DND-41 (cell line): ENCODE data around the gene ADCK1.

Experiments
- ATAC-seq: fragments of 200-7000 bp; cut with Tn5 transposase; 3 replicates; pipeline ENCODE4 v1.9.1; 2021; ENCODE audit warnings: low read depth; ENCODE audit not compliant: insufficient read depth
- DNase-seq: peaks from one replicate; pipeline ENCODE4 v3.0.0-alpha.2; 2020
- H2AFZ ChIP-seq: 2 replicates; pipeline ENCODE4 v1.6.0; 2012; ENCODE audit warnings: low read depth, low read length
- H3K27ac ChIP-seq: 2 replicates; pipeline ENCODE4 v1.5.1; 2012; ENCODE audit warnings: low read length, inconsistent platforms
- H3K27me3 ChIP-seq: fragments of 200-600 bp; sonication (generic); 2 replicates; pipeline ENCODE4 v1.6.0; 2012; ENCODE audit warnings: low read length, mild to moderate bottlenecking, inconsistent platforms; ENCODE audit not compliant: insufficient read depth, poor library complexity
- H3K36me3 ChIP-seq: 2 replicates; pipeline ENCODE4 v1.5.1; 2012; ENCODE audit warnings: low read length, inconsistent platforms; ENCODE audit not compliant: insufficient read depth
- H3K4me1 ChIP-seq: 2 replicates; pipeline ENCODE4 v1.5.1; 2012; ENCODE audit warnings: mild to moderate bottlenecking, low read length; ENCODE audit not compliant: insufficient read depth
- H3K4me2 ChIP-seq: 2 replicates; pipeline ENCODE4 v1.6.0; 2012; ENCODE audit warnings: mild to moderate bottlenecking, moderate library complexity, low read length, inconsistent platforms; ENCODE audit not compliant: insufficient read depth
- H3K4me3 ChIP-seq, 2 experiments: fragments of 200-600 bp in 1 of 2; shearing (Covaris generic) in 1 of 2; 2 replicates each; pipeline ENCODE4 v1.5.1; 2012 to 2016; ENCODE audit warnings: inconsistent platforms in 2 of 2, low read length in 2 of 2, mild to moderate bottlenecking in 2 of 2, low read depth in 1 of 2, moderate library complexity in 1 of 2
- H3K79me2 ChIP-seq: 2 replicates; pipeline ENCODE4 v1.6.0; 2012; ENCODE audit warnings: low read length, inconsistent platforms; ENCODE audit not compliant: insufficient read depth
- H3K9ac ChIP-seq: 2 replicates; pipeline ENCODE4 v1.6.0; 2012; ENCODE audit warnings: low read depth, mild to moderate bottlenecking, inconsistent platforms, low read length, moderate library complexity
- H3K9me3 ChIP-seq: 2 replicates; pipeline ENCODE4 v1.5.1; 2012; ENCODE audit warnings: low read length, moderate library complexity, mild to moderate bottlenecking, inconsistent platforms; ENCODE audit not compliant: insufficient read depth, severe bottlenecking
- H4K20me1 ChIP-seq: 2 replicates; pipeline ENCODE4 v1.6.0; 2012; ENCODE audit warnings: low read length; ENCODE audit not compliant: insufficient read depth
- CTCF ChIP-seq: IDR thresholded peaks from 2 replicates; pipeline ENCODE4 v1.5.1; 2012; ENCODE audit warnings: borderline replicate concordance, low read length, moderate library complexity, mild to moderate bottlenecking; ENCODE audit not compliant: poor library complexity, severe bottlenecking; ENCODE audit errors: extremely low read depth
- EZH2 ChIP-seq: IDR thresholded peaks from 3 replicates; pipeline ENCODE4 v1.6.1; 2012; ENCODE audit warnings: borderline replicate concordance, low read depth, mild to moderate bottlenecking, moderate library complexity, low read length, inconsistent platforms; ENCODE audit not compliant: severe bottlenecking

Gene ADCK1

GRCh38 chr14:77866932-77867331 lies 67.0 kb downstream of the ADCK1 start:
- Histone ChIP-seq H3K9me3 (no peaks in the 10 kb centered on the region), H3K79me2 (no peaks in the 10 kb centered on the region), H3K27ac (no peak overlapping the region), H3K4me1 (peaks cover 12% of the 10 kb centered on the region), H4K20me1 (no peaks in the 10 kb centered on the region), H3K36me3 (no peaks in the 10 kb centered on the region), H3K4me3 (no peak overlapping the region), H3K4me2 (no peak overlapping the region), H2AFZ (no peak overlapping the region), H3K27me3 (no peaks in the 10 kb centered on the region), H3K9ac (no peak overlapping the region)
- DNase-seq: no peak
- ATAC-seq: no peak
- no peak for TF ChIP-seq CTCF
- TF ChIP-seq EZH2: no peak

- H3K4me1 ChIP-seq: peaks cover 12% of the 10 kb centered on the region
- TF ChIP-seq EZH2 (no peak), CTCF (no peak)
- H3K4me2 ChIP-seq: no peak overlapping the region
- H2AFZ ChIP-seq: no peak overlapping the region
- no peaks in the 10 kb centered on the region for H4K20me1 ChIP-seq
- H3K36me3 ChIP-seq: no peaks in the 10 kb centered on the region
- no peaks in the 10 kb centered on the region for H3K79me2 ChIP-seq
- no peak for DNase-seq
- no peak for ATAC-seq
- no peak overlapping the region for H3K9ac ChIP-seq
- no peak overlapping the region for H3K27ac ChIP-seq
- H3K9me3 ChIP-seq: no peaks in the 10 kb centered on the region
- H3K27me3 ChIP-seq: no peaks in the 10 kb centered on the region
- H3K4me3 ChIP-seq: no peak overlapping the region
These were observed 67.6 kb downstream of the ADCK1 start for GRCh38 chr14:77867476-77867875.

- ATAC-seq (peak; percentile 81), DNase-seq (peak; percentile 61)
- Histone ChIP-seq H4K20me1 (no peaks in the 10 kb centered on the region), H3K27ac (peak overlapping the region; percentile 31; the same call in 1 of the 2 replicates), H3K27me3 (no peaks in the 10 kb centered on the region), H3K4me3 (no peak overlapping the region), H3K4me2 (no peak overlapping the region), H3K79me2 (no peaks in the 10 kb centered on the region), H3K4me1 (peaks cover 12% of the 10 kb centered on the region), H3K9ac (no peak overlapping the region), H3K36me3 (no peaks in the 10 kb centered on the region), H3K9me3 (peaks cover 3% of the 10 kb centered on the region), H2AFZ (no peak overlapping the region)
- TF ChIP-seq EZH2 (no peak), CTCF (no peak)
These were observed 68.8 kb downstream of the ADCK1 start for GRCh38 chr14:77868552-77869285.

- Histone ChIP-seq H3K27ac (no peak overlapping the region), H3K4me3 (no peak overlapping the region), H3K4me1 (peaks cover 12% of the 10 kb centered on the region), H3K36me3 (no peaks in the 10 kb centered on the region), H3K79me2 (no peaks in the 10 kb centered on the region), H3K27me3 (no peaks in the 10 kb centered on the region), H4K20me1 (no peaks in the 10 kb centered on the region), H3K9ac (no peak overlapping the region), H3K9me3 (peaks cover 3% of the 10 kb centered on the region), H3K4me2 (no peak overlapping the region), H2AFZ (no peak overlapping the region)
- ATAC-seq: no peak
- TF ChIP-seq CTCF (no peak), EZH2 (no peak)
- no peak for DNase-seq
These were observed 69.4 kb downstream of the ADCK1 start for GRCh38 chr14:77869340-77869739.
